GM19324 (cell line): ENCODE results near the gene FSHR.

ENCODE experiments used
- ATAC-seq: cut with Tn5 transposase; IDR thresholded peaks from one replicate; pipeline ENCODE4 v1.9.1; 2021; ENCODE audit warnings: mild to moderate bottlenecking, moderate library complexity; ENCODE audit not compliant: unreplicated experiment, low FRiP score

The FSHR gene

DNA sequence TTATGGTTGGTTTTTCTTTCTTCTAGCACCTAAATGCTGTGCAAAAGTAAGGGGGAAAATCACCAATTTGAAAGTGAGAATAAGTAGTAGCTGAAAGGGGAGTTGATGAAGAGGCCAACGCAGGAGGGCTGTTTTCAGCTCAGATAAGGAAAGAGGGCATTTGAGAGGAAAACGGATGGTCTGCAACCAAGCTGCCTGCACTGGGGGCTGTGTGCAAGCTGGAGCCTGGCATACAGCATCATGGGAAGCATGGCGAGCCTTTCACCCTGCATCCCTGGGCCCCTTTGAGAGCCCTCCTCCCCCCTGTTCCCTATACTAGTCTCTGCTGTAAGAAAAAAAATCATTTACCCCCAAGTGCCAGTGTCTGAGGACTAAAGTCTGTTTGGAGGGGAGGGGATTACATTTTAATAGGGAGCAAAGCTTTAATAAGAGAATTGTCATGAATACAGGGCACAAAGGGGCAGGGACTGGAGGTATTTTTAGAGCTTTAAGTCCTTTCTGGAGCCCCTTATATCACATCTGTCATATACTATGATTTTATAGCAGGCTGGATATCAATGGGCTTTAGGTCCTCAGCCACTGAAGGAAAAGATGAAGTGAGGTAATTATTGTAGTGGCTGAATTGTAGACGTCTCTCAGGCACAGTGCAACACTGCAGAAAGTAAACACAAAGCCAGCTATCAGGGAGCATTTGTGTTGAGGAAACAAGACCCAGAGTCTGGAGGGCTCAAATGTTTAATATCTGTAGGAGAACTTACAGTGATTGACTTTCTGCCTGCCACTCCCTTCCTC, 120.7 kb downstream of the FSHR start:
- no peak for ATAC-seq

DNA sequence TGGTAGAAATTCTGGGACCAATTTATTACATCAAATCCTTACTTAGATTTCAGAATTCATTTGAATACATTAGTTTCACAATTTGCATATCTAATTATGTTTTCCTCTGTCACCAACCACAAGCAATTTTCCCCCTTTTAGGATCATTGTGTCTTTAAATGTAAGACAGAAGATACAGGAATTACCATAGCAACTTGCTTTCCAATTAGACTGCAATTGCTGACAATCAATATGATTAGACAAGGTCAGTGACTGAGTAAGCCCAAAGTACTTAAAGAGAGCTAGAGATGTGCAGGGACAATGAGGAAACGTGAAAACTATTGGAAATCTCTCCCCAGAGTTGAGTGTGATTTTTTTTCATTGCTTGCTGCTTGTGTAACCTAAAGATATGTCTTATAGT, 121.4 kb downstream of the FSHR start:
- ATAC-seq = no peak

DNA sequence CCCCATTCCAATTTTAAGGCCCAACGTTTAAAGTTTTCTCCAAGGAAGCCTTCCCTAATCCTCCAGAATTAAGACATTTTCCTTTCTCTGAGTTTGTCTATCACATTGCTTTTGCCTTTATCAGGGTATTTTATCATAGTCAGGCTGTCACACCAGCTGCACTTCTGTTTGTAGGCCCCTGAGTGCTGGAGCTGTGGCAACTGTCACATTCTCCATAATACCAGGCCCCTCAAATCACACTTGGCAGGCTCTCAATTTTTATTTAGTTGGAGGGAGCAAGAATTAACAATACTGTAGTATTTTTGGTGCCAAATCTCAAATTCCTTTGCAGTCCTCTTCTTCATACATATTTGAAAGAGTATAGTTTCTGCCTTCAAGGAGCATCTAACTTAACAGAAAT, 122.2 kb downstream of the FSHR start:
- no peak for ATAC-seq

DNA sequence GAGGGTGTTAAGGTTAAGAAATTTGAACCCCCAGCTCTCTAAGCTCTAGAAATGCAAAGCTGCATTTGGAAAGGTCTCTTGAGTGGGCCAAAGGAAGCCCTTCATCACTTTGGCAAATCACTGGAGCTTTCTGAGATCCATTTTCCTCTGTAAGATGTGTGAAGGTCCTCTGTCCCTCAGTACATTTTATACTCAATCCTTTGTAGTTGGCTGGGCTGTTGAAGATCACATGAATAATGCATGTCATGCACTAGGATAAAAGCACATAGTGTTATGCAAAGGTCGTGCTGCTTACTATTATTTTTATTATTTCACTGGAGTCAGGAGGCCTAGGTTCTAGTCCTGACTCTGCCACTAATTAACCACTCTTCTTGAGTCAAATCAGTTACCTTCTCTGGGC, 124.9 kb downstream of the FSHR start:
- ATAC-seq = no peak

DNA sequence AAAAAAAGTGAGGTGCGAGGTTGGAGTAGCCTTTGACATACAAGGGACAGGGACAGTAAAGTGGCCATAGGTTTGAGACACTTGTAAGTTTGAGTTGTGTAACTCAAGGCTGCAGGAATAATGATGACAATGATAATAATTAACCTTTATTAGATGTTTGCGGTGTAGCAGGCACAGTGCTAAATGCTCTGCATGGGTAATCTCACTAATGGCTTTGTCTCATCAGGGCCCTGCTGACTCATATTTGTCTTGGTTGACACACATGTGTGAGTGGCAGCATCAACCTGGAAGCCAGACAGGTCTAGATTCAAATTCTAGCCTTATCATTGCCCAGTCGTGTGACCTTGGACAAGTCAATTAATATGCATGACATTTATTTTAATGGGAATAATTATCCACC, 126.2 kb downstream of the FSHR start:
- ATAC-seq = peak; percentile 94

DNA sequence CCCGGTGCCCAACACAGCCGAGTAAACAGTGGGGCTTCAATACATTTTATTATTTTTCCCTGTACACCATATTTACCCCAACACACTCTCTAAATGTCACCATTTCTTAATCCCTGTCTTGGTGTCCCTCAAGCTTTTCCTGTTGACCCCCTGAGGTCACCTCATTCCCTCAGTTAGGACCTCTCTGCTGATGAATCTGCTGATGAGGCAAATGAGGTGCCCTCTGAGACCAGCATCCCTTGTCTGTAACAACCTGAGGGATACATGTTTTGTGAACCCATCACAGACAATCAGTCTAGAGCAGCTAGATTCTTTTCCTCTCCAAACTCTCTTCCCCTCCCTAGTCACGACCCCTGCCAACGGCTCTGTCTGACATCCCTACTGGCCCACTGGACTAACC, 127.6 kb downstream of the FSHR start:
- no peak for ATAC-seq

DNA sequence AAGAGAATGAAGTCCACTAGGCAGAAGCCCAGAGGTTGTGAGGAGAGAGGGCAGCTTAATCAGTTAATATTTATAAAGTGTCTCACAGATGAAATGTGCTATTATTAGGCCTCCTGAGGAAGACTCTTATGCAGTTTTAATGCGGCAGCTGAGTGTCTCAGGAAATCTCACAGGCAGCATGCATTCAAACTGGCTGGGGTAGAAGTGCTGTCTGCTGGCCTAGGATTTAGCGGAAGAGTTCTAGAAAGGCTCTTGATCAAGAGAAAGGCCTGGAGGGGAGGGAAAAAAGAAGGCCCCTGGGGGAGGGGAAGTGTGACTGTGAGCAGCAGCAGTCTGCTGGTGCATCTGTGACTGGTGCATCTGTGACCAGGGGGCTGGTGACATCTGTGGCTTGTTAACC, 133.0 kb downstream of the FSHR start:
- no peak for ATAC-seq

DNA sequence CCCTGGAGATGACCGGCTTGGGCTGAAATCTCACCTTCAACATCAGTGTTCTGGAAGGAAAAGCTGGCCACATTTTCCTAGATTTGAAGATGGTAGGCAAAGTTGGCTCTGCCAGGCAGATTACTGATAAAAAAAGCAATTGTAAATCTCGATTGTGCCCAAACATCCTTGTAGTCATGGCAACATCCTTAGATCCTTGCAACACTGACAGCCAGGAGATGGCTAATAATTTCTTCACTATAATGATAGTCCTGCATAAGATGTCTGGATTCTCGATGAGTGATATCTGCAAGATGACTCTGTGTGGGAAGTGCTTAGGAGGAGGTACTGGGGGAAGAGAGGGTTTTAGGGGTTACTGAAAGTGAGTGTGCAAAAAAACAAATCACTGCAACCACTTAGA, 149.1 kb downstream of the FSHR start:
- no peak for ATAC-seq

DNA sequence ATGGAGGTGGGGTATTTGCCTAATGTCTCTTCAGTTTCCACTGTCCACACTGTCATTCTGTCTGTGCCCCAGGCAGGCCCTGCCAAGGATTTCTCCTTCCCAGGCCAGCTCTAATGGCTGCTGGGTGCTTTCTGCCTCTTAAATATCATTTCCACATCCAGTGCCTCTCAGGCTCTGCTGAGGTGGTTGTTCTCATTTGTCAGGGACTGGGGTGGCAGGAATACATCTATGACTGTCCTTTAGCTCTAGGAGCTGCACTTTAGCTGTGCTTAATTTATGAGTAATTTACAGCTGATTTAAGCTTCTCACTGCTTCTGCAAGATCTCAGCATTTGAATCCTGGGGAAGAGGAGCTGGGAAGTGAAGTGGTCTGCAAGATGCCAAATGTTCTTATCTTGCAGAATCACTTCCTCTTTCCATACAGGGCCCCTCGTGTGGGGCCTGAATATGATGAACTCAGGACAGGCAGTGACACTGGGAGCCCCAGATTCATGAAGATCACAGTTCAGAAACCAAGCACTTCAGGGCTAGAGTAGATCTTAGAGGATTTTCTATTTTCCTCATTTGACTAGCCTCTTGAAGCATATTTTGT, 150.2 kb downstream of the FSHR start:
- ATAC-seq = peak; percentile 52

DNA sequence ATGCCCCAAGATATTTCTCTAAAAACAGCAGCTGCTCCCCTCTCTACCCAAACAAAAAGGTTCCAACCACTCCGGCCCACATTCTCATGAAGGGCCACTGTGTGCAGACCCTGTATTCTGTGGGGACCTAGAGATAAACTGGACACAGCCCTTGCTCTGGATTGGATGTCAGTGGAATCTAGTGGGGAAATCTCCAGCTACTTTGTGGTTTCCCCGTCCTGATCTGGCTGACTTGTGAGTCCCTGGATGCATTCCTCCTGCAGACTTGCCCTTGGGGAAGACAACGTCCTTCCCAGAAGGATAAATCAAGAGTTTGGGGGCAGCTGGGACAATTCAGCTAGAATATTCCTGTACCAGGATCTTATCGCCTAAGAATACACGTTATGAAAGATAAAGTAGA, 151.1 kb downstream of the FSHR start:
- ATAC-seq = no peak

DNA sequence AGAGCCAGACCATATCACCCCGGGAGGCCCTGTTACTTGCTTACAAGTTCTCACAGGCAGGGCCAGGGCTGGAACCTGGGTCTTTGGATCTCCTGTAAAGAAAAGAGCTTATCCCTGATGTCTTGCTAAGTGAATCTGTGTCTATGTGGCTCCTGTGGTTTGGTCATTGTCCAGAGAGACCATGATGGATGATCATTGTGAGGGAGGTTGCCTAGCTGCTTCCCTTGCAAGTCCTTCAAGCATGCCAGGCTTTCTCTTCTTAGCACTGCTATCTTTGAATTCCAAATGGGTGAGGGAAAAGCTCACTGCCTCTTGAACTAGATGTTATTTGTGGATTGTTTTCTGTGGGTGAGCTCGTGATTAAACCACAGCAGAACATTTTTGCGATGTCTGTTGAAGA, 151.6 kb downstream of the FSHR start:
- no peak for ATAC-seq

DNA sequence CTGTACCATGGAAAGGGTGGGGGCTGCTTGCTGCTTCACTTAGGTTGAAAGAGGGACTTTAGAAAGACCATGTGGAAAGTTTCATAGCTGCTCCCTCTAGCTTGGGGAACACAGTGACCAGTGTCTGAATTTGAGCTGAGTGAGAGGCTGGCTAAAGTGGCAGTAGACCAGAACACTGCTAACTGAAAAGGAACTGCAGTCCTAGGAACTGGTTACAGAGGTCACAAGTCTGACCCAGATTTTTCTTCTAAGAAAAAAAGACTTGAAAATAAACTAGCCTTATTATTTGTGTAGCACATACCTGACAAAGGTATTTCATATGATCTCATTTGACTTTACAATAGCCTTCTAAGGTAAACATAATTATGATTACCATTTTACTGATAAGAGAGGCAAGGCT, 153.6 kb downstream of the FSHR start:
- no peak for ATAC-seq

DNA sequence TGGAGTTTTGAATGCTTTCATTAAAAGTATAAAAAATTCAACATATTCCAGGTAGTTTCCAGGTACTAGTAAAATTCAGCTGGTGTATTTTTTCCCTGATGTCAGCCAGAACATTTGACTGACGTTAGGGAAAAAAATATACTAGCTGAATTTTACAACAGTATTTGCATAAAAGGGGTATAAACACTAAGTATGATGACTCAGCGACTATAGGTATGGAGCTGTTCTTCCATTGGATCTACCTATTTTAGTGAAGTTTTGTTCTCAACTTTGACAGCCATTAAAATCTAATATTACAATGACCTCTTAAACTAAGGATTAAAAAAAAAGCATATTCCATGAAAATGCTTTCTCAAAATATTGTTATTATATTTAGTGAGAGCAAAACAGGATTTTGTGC, 155.9 kb downstream of the FSHR start:
- no peak for ATAC-seq

DNA sequence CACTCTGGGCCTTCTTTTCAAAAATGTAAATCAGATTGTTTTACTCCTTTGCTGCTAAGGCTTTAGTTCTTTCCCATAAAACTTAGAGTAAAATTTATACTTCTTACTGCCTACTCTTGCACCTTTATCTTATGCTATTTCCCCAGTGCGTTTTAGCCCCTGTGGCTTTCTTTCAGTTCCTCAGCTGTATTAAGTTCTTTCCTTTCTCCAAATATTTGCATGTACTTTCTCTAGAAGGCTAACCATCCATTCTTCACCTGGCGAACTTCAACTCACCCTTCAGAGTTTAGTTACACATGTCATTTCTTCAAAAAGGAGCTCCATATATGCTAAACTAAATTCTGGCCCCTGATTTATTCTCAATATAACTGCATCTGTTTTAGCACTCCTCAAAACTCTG, 160.7 kb downstream of the FSHR start:
- ATAC-seq = peak; percentile 65

DNA sequence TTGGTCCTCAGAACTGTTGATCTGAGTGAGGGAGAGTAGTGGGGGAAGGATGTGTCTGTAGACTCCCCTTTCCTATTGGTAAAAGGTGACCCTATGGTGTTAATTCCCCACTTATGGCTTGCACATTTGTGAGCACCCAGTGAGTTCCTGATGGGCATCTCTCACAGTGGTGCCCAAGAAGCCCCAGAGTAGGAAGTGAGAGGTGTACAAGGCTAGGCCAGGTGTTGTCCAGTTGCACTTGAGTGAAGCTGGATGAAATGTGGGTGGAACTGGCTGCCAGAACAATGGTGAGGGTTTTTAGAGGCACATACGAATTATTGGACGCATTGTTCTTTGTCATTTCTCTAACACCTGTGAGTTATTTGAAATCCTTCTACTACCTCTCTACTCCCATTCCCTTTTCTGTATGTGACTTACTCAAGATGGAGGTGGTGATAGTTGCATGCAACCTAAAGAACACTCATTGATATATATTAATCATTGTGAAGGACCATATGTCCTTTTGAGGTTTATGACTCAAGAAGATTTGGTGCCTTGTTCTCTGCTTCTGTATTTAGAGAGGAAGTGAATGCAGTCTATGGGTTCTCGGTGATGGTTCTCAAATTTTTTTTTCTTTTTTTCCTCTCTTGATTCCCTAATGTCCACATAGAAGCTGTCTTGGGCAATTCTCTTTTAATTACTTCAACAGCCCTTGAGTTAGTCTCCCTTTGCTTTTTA, 162.7 kb downstream of the FSHR start:
- ATAC-seq = peak; percentile 42

DNA sequence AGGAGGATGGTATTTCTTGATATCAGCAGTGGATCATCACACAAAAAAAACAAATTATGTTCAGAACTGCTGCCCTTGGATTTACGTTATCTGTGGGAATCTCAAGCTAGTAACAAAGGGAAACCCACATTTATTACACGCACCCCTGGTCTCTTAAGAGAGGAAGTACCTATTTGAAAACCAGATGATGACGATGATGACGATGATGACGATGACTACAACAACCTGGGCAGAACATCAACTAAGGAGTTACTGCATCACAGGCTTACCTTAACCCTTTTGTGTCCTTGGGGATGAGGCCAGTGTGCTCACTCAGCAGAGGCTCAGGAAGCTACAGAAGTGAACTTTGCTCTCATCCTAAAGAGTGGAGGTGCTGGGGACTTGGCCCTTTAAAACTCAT, 169.4 kb downstream of the FSHR start:
- peak; percentile 38 for ATAC-seq

DNA sequence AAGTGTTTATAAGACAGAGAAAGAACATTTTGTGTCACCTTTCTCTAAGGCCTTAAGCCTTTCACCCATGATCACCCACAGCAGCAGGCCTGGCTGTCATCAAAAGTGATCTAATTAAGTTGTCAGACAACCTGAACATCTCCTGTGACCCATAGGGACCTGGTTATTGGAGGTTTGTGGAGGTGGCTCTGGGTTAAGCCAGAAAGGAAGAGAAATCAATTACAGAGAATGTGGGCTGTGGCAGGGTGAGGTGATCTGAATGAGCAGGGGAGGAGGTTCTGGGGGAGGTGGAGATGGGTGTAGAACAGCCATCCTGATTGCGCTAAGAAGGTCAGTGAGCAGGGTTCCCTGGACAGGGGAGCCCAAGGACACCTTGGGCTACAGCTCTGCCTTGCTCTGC, 170.8 kb downstream of the FSHR start:
- no peak for ATAC-seq

DNA sequence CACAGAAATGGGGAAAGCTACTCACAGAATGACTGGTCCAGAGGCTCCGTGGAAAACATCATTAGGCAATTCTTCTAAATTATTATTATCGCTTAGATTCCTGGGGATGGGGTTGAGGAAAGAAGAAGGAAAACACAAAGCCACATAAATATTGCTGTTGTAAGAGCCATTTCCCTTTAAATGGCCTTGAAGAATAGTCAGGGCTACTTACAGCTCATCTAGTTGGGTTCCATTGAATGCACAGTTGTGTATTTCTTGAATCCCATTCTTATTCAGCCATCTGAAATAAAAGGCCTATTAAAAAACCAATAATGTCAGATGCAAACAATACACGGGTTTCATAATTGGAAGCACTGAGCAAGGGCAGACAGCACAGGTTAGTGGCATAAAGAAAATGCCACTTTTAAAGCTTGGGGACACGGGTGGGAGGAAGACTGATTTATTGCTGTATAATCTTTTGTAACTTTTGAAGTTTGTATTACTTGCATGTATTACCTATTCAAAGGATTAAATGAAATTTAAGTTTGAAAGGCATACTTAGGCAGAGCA, 171.4 kb downstream of the FSHR start:
- no peak for ATAC-seq

DNA sequence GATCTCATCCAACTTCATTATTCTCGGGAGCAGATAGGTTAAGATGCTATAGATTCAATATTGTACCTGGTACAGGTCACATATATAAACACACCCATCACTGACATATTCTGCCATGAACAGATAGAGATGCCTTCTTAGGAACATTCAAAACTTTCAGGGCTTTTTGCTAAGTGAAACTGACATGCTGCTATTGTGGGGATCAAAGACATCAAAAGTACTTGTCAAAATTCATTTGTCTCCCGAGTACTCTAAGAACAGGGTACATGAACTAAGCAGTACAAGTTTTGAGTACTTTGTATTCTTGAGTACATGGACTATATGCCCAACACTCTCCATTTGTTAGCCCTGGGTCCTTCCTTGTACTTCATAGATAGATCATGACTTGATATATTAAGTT, 173.5 kb downstream of the FSHR start:
- ATAC-seq = no peak

DNA sequence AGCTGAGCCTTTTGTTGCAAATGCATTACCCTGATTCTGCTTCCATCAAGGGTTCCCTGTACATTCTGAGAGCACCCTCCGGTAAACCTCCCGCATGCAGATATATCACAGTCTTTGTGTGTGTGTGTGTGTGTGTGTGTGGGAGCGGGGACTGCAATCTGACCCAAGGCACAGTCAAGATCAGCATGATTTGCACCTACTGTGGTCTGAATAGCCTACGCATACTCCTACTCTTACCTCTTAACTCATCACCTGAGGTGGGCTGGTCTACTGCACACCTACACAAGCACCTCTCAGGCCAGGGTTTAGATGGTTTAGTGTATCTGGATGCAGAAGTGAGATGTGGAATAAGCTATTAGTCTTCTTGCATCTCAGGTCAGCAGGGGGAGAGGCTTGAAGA, 174.6 kb downstream of the FSHR start:
- no peak for ATAC-seq

DNA sequence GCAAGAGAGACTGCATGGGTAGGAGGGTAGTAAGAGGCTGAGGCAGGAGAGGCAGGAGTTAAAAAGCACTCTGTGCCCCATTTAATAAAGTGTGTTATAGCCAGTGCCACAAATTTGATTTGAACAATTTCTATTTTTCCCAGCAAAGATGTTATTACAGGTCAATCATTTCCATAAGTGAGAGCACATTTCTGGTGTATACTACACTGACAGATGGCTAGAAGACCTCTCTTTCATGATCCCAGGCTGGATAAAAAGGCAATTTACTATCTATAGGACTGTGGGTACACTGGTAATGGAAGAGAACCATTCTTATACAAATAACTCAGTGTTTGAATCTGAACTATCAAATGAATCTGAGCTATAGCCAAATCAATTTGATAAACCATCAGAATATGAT, 176.2 kb downstream of the FSHR start:
- no peak for ATAC-seq

DNA sequence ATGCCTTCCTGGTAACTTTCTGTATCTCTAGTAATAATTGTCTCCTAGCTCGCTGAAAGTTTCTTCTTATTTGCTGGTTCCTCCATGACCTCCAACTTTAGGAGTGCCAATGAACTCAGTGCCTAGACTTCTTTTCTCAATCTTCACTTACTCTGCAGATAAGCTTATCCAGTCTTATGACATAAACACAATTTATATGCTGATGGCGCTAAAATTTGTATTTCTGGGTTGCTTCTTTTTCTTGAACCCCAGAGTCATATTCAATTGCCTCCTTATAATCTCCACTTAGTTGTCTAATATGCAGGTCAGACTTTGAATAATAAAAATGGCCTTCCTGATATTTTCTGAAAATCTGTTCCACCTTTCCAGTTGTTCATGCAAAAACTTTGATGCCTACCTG, 182.5 kb downstream of the FSHR start:
- no peak for ATAC-seq
